ENCODE measurements around the gene MGRN1.

DNA sequence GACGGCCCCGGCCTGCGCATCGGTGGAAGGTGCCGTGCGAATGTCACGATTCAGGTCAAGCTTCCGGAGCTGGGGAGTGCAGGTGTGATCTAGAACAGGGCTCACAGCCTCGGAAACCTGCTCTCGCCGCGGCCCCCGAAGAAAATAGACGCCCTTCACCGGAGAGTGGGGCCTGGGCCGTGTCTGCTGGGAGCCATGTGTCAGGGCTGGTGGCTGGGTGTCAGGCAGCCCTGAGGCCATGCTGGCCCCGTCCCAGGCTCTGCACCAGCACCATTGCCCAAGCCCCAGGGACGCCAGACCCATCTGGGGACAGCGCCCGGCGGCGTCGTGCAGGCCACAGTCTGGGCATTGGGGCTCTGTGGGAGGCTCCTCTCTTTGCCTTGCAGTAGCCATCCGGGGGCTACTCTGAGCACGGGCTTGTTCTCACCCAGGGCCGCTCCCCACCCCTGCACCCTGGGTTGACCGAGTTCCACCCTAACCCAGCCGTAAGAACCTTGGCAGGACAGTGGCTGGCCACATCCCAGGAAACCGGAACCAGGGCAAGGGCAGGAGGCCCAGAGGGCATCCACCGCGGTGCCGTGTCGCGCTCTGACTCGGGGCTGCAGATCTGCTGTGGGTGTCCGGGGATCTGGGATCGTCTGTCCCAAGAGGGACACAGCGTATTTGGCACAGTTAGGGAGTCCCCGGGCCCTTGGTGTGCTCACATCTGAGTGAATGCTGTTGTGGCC lies 63.5 kb downstream of the MGRN1 start:
- TF ChIP-seq, protein P1, sequence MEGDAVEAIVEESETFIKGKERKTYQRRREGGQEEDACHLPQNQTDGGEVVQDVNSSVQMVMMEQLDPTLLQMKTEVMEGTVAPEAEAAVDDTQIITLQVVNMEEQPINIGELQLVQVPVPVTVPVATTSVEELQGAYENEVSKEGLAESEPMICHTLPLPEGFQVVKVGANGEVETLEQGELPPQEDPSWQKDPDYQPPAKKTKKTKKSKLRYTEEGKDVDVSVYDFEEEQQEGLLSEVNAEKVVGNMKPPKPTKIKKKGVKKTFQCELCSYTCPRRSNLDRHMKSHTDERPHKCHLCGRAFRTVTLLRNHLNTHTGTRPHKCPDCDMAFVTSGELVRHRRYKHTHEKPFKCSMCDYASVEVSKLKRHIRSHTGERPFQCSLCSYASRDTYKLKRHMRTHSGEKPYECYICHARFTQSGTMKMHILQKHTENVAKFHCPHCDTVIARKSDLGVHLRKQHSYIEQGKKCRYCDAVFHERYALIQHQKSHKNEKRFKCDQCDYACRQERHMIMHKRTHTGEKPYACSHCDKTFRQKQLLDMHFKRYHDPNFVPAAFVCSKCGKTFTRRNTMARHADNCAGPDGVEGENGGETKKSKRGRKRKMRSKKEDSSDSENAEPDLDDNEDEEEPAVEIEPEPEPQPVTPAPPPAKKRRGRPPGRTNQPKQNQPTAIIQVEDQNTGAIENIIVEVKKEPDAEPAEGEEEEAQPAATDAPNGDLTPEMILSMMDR (IDR thresholded peaks at IDR 0.05): no peak
- TF ChIP-seq POLR2AphosphoS5 (IDR thresholded peaks at IDR 0.05): no peak
- TF ChIP-seq POLR2A (IDR thresholded peaks at IDR 0.05): no peak
- TF ChIP-seq EP300 (IDR thresholded peaks at IDR 0.05; ENCODE audit: low read depth): no peak
